ENCODE data around the gene SLC30A2.

The SLC30A2 gene

GRCh38 chr1:26078286-26079177 lies 32.6 kb upstream of the SLC30A2 start:
- no peak for TF ChIP-seq GATA2 (IDR thresholded peaks at IDR 0.05; ENCODE audit: low read depth, low read length)
- no peak for TF ChIP-seq GATA3 (IDR thresholded peaks at IDR 0.05; ENCODE audit: low read depth, low read length)

- TF ChIP-seq GATA3 (IDR thresholded peaks at IDR 0.05; ENCODE audit: low read depth, low read length) (no peak), GATA2 (IDR thresholded peaks at IDR 0.05; ENCODE audit: low read depth, low read length) (no peak)
These were observed 31.6 kb upstream of the SLC30A2 start for GRCh38 chr1:26077524-26077923.

GRCh38 chr1:26075421-26076144 lies 29.7 kb upstream of the SLC30A2 start:
- TF ChIP-seq GATA3 (IDR thresholded peaks at IDR 0.05; ENCODE audit: low read depth, low read length) (no peak), GATA2 (IDR thresholded peaks at IDR 0.05; ENCODE audit: low read depth, low read length) (no peak)

GRCh38 chr1:26072305-26072704 lies 26.4 kb upstream of the SLC30A2 start:
- TF ChIP-seq GATA2 (IDR thresholded peaks at IDR 0.05; ENCODE audit: low read depth, low read length) = no peak
- TF ChIP-seq GATA3 (IDR thresholded peaks at IDR 0.05; ENCODE audit: low read depth, low read length) = no peak

- TF ChIP-seq GATA2 (IDR thresholded peaks at IDR 0.05; ENCODE audit: low read depth, low read length) (no peak), GATA3 (IDR thresholded peaks at IDR 0.05; ENCODE audit: low read depth, low read length) (no peak)
These were observed 25.0 kb upstream of the SLC30A2 start for GRCh38 chr1:26070963-26071342.

- TF ChIP-seq GATA2 (IDR thresholded peaks at IDR 0.05; ENCODE audit: low read depth, low read length) (no peak), GATA3 (IDR thresholded peaks at IDR 0.05; ENCODE audit: low read depth, low read length) (no peak)
These were observed 24.5 kb upstream of the SLC30A2 start for GRCh38 chr1:26070296-26070962.

GRCh38 chr1:26069941-26070295 lies 24.0 kb upstream of the SLC30A2 start:
- no peak for TF ChIP-seq GATA3 (IDR thresholded peaks at IDR 0.05; ENCODE audit: low read depth, low read length)
- TF ChIP-seq GATA2 (IDR thresholded peaks at IDR 0.05; ENCODE audit: low read depth, low read length) = no peak

GRCh38 chr1:26067432-26067911 lies 21.6 kb upstream of the SLC30A2 start, which contains the start of gene TRIM63:
Gene TRIM63 (minus strand): TSS chr1:26067630. CDS start chr1:26067494, 136 bp downstream.
- TF ChIP-seq GATA3 (IDR thresholded peaks at IDR 0.05; ENCODE audit: low read depth, low read length) = no peak
- TF ChIP-seq GATA2 (IDR thresholded peaks at IDR 0.05; ENCODE audit: low read depth, low read length) = no peak

DNA sequence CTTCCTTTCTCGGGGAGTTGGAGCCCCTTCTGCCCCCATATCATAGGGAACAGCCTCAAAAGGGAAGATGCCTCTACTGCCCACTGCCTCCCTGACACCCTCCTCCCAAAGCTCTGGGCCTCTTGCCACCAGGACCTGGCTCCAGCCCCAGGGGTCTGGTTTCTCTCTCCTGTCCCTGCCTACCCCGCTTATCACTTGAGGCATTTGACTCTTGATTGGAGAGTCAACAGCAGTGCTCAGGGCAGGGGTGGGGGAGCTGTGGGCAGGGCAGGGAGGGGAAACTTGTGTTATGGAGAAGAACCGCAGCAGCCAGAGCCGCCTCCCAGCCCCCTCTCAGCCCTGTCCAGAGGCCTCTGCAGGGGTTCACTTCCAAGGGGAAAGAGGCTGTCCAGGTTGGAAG lies 20.9 kb upstream of the SLC30A2 start:
- TF ChIP-seq GATA3 (IDR thresholded peaks at IDR 0.05; ENCODE audit: low read depth, low read length) (no peak), GATA2 (IDR thresholded peaks at IDR 0.05; ENCODE audit: low read depth, low read length) (no peak)

DNA sequence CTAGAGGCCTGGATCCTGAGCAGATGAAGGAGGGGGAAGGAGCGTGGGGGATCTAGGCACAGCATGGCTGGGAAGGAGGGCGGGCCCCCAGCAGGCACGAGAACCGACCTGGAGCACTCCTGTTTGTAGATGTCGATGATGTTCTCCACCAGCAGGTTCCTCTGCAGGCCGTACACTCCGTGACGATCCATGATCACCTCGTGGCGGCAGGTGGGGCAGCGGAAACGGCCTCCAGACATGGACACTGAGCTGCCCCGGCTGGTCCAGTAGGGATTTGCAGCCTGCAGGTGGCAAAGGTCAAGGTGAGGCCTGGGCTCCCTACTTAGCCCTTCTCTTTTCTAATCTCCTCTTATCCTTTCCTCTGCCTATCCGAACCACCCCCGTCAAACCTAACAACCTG lies 20.2 kb upstream of the SLC30A2 start:
- TF ChIP-seq GATA3 (IDR thresholded peaks at IDR 0.05; ENCODE audit: low read depth, low read length) (no peak), GATA2 (IDR thresholded peaks at IDR 0.05; ENCODE audit: low read depth, low read length) (no peak)

DNA sequence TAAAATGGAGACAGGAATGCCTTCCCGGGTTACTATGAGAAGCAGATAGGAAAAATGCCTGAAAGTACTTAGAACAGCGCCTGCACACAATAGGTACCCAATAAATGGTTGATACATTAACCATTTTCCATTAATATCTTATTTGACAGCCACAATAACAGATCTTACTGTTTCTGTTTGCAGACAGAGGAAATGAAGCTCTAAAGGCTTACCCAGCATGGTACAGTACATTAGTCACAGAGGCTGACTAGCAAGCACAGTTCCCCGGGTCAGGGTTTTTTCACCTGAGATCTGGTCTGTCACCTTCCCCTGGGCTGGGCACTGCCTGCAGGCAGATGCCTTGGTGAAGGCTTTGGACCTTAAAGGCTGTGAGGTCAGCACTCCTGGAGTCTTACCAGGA lies 18.6 kb upstream of the SLC30A2 start:
- TF ChIP-seq GATA2 (IDR thresholded peaks at IDR 0.05; ENCODE audit: low read depth, low read length) (no peak), GATA3 (IDR thresholded peaks at IDR 0.05; ENCODE audit: low read depth, low read length) (no peak)

DNA sequence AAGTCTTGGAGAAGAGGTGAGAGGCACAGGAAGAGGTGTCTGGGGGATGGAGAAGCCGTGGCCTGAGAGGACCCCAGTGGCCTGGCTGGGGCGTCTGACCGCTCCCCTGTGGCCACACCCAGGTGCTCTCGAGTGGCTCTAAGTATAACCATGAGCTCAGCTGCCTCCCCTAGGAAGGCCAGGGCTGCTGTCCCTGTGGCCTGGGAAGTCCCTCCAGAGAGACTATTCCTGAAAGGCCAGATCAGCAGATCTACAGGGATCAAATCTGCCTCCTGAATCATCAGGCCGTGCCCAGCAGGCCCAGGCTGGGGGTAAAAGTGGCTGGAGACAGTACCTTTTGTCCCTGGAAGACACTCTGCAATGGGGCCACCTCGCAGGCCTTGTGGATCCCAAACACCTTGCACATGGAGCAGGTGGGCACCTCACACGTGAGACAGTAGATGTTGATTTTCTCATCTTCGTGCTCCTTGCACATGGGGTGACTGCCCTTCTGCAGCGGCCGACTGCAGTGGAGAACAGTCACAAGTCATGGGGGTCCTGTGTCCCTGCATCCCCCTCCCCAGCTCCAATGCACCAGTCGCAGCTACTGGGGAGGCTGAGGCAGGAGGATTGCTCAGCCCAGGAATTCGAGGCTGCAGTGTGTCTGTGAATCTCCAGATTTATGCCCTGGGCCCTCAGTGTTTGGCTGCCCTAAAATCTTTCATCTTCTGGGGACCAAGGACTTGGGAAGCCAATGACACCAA lies 15.1 kb upstream of the SLC30A2 start:
- no peak for TF ChIP-seq GATA3 (IDR thresholded peaks at IDR 0.05; ENCODE audit: low read depth, low read length)
- TF ChIP-seq GATA2 (IDR thresholded peaks at IDR 0.05; ENCODE audit: low read depth, low read length) = no peak

GRCh38 chr1:26059906-26060305 lies 14.0 kb upstream of the SLC30A2 start:
- TF ChIP-seq GATA3 (IDR thresholded peaks at IDR 0.05; ENCODE audit: low read depth, low read length) (no peak), GATA2 (IDR thresholded peaks at IDR 0.05; ENCODE audit: low read depth, low read length) (no peak)

Measured in SH-SY5Y (cell line).